ENCODE data around the gene BLOC1S1. TPM values are rescaled to one million over a fixed set of nuclear protein-coding genes. Genes with fewer than 3 reads are reported as not detected.

The BLOC1S1 gene
- total and polyA plus RNA-seq, 10 of the 15 experiments (the other 5 are each of a cell fraction or from before 2014, with no cell fraction given): 126 to 285 (median 166) TPM

DNA sequence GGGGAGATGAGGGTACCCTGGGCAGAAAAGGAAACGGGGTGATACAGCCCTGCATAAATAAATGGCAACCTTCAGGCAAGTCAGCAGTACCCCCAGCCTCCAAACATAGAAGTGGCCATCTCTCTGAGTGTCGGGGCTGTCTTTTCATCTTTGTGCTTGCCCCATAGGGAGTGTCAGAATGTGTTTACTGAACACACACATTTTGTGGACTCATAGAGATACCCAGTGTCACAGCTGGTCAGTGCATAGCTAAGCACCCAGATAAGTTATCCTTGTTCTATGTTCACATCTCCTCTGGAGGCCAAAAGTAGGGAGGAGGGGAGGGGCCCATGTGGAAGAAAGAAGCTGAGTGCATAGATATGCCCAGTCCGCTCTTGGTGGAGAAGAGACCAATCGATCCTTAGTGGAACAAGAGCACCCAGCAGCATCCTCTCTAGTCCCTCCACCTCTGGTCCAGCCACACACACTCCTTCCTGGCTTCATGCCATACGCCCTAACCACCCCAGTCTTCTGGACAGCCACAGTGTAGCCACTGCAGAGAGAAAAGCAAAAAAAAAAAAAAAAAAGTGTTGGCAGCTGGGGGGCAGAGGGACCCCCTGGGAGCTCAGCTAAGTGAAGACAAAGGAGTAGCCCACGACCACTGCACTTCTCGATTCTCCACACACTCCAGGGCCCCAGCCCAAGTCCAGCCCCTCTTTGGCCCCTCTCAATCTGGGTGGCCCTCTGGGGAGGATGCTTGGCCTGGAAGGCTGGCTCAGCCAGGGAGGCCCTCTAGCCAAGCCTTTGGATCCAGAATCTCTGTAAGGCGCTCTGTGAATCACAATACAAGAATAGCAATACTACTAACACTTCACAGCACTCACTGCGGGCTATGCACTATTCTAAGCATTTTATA lies 10.8 kb upstream of the BLOC1S1 start:
- no TSS peak for BruUV-seq (replicated peaks)
- in situ Hi-C loops (cut with MboI): no loop called here
- POLR2A ChIA-PET: interaction anchor here (1.4 kb wide), 1 partner anchor 11 kb away, joined by 4 read pairs; no protein-coding TSS in a partner anchor

More for the DNA sequence above, 10.8 kb upstream of the BLOC1S1 start:
- FAIRE-seq (no peak), ATAC-seq (no peak), DNase-seq (ENCODE audit: low read depth, low spot score) (no peak)
- intact Hi-C loops (cut with micrococcal nuclease; ENCODE audit: unreplicated experiment): no loop called here
- TF ChIP-seq, protein P1, sequence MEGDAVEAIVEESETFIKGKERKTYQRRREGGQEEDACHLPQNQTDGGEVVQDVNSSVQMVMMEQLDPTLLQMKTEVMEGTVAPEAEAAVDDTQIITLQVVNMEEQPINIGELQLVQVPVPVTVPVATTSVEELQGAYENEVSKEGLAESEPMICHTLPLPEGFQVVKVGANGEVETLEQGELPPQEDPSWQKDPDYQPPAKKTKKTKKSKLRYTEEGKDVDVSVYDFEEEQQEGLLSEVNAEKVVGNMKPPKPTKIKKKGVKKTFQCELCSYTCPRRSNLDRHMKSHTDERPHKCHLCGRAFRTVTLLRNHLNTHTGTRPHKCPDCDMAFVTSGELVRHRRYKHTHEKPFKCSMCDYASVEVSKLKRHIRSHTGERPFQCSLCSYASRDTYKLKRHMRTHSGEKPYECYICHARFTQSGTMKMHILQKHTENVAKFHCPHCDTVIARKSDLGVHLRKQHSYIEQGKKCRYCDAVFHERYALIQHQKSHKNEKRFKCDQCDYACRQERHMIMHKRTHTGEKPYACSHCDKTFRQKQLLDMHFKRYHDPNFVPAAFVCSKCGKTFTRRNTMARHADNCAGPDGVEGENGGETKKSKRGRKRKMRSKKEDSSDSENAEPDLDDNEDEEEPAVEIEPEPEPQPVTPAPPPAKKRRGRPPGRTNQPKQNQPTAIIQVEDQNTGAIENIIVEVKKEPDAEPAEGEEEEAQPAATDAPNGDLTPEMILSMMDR (IDR thresholded peaks at IDR 0.05 in 2 of 3, conservative IDR thresholded peaks at IDR 0.05 in 1 of 3; ENCODE audit: control insufficient read depth in 2 of 3, extremely low read depth in 1 of 3, insufficient read depth in 1 of 3, low read depth in 3 of 3, low read length in 3 of 3): no peak
- no peak for TF ChIP-seq EGR1 (IDR thresholded peaks at IDR 0.05; ENCODE audit: borderline replicate concordance in 1 of 2, low read depth in 2 of 2, low read length in 2 of 2)
- no peak for TF ChIP-seq BCL11A (IDR thresholded peaks at IDR 0.05; ENCODE audit: low read depth, low read length)
- TF ChIP-seq, protein P2, sequence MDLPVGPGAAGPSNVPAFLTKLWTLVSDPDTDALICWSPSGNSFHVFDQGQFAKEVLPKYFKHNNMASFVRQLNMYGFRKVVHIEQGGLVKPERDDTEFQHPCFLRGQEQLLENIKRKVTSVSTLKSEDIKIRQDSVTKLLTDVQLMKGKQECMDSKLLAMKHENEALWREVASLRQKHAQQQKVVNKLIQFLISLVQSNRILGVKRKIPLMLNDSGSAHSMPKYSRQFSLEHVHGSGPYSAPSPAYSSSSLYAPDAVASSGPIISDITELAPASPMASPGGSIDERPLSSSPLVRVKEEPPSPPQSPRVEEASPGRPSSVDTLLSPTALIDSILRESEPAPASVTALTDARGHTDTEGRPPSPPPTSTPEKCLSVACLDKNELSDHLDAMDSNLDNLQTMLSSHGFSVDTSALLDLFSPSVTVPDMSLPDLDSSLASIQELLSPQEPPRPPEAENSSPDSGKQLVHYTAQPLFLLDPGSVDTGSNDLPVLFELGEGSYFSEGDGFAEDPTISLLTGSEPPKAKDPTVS (IDR thresholded peaks at IDR 0.05; ENCODE audit: low read depth, low read length): no peak
- no peak for TF ChIP-seq ZNF217 (IDR thresholded peaks at IDR 0.05)
- TF ChIP-seq, protein P3, sequence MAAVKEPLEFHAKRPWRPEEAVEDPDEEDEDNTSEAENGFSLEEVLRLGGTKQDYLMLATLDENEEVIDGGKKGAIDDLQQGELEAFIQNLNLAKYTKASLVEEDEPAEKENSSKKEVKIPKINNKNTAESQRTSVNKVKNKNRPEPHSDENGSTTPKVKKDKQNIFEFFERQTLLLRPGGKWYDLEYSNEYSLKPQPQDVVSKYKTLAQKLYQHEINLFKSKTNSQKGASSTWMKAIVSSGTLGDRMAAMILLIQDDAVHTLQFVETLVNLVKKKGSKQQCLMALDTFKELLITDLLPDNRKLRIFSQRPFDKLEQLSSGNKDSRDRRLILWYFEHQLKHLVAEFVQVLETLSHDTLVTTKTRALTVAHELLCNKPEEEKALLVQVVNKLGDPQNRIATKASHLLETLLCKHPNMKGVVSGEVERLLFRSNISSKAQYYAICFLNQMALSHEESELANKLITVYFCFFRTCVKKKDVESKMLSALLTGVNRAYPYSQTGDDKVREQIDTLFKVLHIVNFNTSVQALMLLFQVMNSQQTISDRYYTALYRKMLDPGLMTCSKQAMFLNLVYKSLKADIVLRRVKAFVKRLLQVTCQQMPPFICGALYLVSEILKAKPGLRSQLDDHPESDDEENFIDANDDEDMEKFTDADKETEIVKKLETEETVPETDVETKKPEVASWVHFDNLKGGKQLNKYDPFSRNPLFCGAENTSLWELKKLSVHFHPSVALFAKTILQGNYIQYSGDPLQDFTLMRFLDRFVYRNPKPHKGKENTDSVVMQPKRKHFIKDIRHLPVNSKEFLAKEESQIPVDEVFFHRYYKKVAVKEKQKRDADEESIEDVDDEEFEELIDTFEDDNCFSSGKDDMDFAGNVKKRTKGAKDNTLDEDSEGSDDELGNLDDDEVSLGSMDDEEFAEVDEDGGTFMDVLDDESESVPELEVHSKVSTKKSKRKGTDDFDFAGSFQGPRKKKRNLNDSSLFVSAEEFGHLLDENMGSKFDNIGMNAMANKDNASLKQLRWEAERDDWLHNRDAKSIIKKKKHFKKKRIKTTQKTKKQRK (IDR thresholded peaks at IDR 0.05; ENCODE audit: low read depth, low read length): no peak
- no peak for TF ChIP-seq POLR2AphosphoS5 (IDR thresholded peaks at IDR 0.05; ENCODE audit: low read length)
- no peak for TF ChIP-seq POU2F2 (IDR thresholded peaks at IDR 0.05; ENCODE audit: borderline replicate concordance, low read depth, low read length)
- no peak for TF ChIP-seq CEBPB (IDR thresholded peaks at IDR 0.05; ENCODE audit: borderline replicate concordance in 1 of 2, low read depth in 2 of 2, low read length in 2 of 2)
- no peak for TF ChIP-seq WRNIP1 (IDR thresholded peaks at IDR 0.05; ENCODE audit: borderline replicate concordance, low read depth, low read length)
- no peaks in the 10 kb centered on the region for H3K9me3 ChIP-seq (replicated peaks; ENCODE audit: control insufficient read depth, insufficient read depth, low read length)
- peaks cover 0 to 5% of the 10 kb centered on the region in 2 experiments; a peak in 2 of 4 replicates for H3K27me3 ChIP-seq (replicated peaks in 1 of 2; ENCODE audit: control insufficient read depth in 2 of 2, insufficient read depth in 2 of 2, low read length in 1 of 2)
- H3K9ac ChIP-seq (ENCODE audit: control insufficient read depth, insufficient read depth, low read length): no peak overlapping the region
- no peaks in the 10 kb centered on the region for H3K36me3 ChIP-seq (ENCODE audit: control insufficient read depth in 2 of 2, insufficient read depth in 2 of 2, low read length in 1 of 2)
- no peak overlapping the region for H3K4me3 ChIP-seq
- H2AFZ ChIP-seq (ENCODE audit: control insufficient read depth, low read depth, low read length): no peak overlapping the region
- RAD21 ChIA-PET (ENCODE audit: unreplicated experiment): interaction anchor here (1.0 to 1.5 kb wide), 3 partner anchors 18 to 33 kb away, joined by 3 to 6 read pairs (median 3); no protein-coding TSS in a partner anchor
- H3K4me1 ChIP-seq (ENCODE audit: control insufficient read depth, insufficient read depth, low read length): peaks cover 6% of the 10 kb centered on the region; the same call in 1 of the 2 replicates
- whole genome bisulfite sequencing (ENCODE audit: insufficient coverage, insufficient replicate concordance, low lambda C conversion rate, missing lambda C conversion rate): 26% methylated on average over 9 of the region's 9 CpGs
- CTCF ChIA-PET: interaction anchor here (0.6 to 2.7 kb wide), 13 partner anchors 12 to 519 kb away, joined by 3 to 13 read pairs (median 5); partner anchors contain the start of gene RDH5
- H3K27ac ChIP-seq (ENCODE audit: control insufficient read depth, insufficient read depth): no peak overlapping the region
- no peaks in the 10 kb centered on the region for H3K79me2 ChIP-seq (ENCODE audit: control insufficient read depth, insufficient read depth, low read length)
- H3K4me2 ChIP-seq (ENCODE audit: control insufficient read depth, insufficient read depth): no peak overlapping the region
- H4K20me1 ChIP-seq (ENCODE audit: control insufficient read depth, insufficient read depth): no peaks in the 10 kb centered on the region
- SMC1A ChIA-PET (ENCODE audit: uncharacterized antibody, unreplicated experiment): interaction anchor here (0.6 to 2.5 kb wide), 4 partner anchors 24 to 228 kb away, joined by 3 to 9 read pairs (median 3); a partner anchor contains a TSS

Data from GM12878 (cell line).